RWPE2 (cell line): ENCODE results near the gene PLPP4.
A peak's percentile ranks its signal among the peaks of the same experiment; 100 is the strongest.

Source experiments
- ATAC-seq: fragments of 200-7000 bp; cut with Tn5 transposase; 3 replicates; pipeline ENCODE4 v1.9.1; 2021; ENCODE audit warnings: low read depth
- DNase-seq: peaks from one replicate; pipeline ENCODE4 v3.0.0-alpha.2; 2020; ENCODE audit warnings: low spot score
- H3K27ac ChIP-seq: fragments of 450-650 bp; 2 replicates; pipeline ENCODE4 v1.5.1; 2017; ENCODE audit warnings: mild to moderate bottlenecking; ENCODE audit not compliant: poor library complexity, severe bottlenecking
- H3K27me3 ChIP-seq: fragments of 250-450 bp; sonication (Bioruptor Pico); 2 replicates; pipeline ENCODE4 v1.5.1; 2021; ENCODE audit warnings: mild to moderate bottlenecking, moderate library complexity; ENCODE audit not compliant: insufficient read depth, poor library complexity, severe bottlenecking
- H3K36me3 ChIP-seq: fragments of 250-450 bp; sonication (Bioruptor Pico); 2 replicates; pipeline ENCODE4 v1.5.1; 2020; ENCODE audit warnings: low read depth, mild to moderate bottlenecking, moderate library complexity
- H3K4me1 ChIP-seq: fragments of 250-450 bp; sonication (Bioruptor Pico); 2 replicates; pipeline ENCODE4 v1.5.1; 2021; ENCODE audit warnings: mild to moderate bottlenecking, moderate library complexity; ENCODE audit not compliant: insufficient read depth, poor library complexity, severe bottlenecking
- H3K4me3 ChIP-seq: fragments of 250-450 bp; sonication (Bioruptor Pico); 2 replicates; pipeline ENCODE4 v1.5.1; 2021; ENCODE audit warnings: mild to moderate bottlenecking, moderate library complexity; ENCODE audit not compliant: severe bottlenecking
- H3K9me3 ChIP-seq: fragments of 250-450 bp; sonication (Bioruptor Pico); 2 replicates; pipeline ENCODE4 v1.5.1; 2021; ENCODE audit warnings: mild to moderate bottlenecking, moderate library complexity; ENCODE audit not compliant: severe bottlenecking
- TF ChIP-seq, protein P1 (sequence below): fragments of 450-650 bp; IDR thresholded peaks from one replicate; pipeline ENCODE4 v1.5.1; 2017; ENCODE audit warnings: mild to moderate bottlenecking, moderate library complexity; ENCODE audit not compliant: poor library complexity, severe bottlenecking

PLPP4 gene

GRCh38 chr10:120421250-120421649 is 35.8 kb upstream of the PLPP4 start:
- Histone ChIP-seq H3K4me1 (peaks cover 11% of the 10 kb centered on the region), H3K4me3 (no peak overlapping the region), H3K27me3 (no peaks in the 10 kb centered on the region), H3K36me3 (no peaks in the 10 kb centered on the region), H3K9me3 (no peaks in the 10 kb centered on the region), H3K27ac (no peak overlapping the region)
- TF ChIP-seq, protein P1, sequence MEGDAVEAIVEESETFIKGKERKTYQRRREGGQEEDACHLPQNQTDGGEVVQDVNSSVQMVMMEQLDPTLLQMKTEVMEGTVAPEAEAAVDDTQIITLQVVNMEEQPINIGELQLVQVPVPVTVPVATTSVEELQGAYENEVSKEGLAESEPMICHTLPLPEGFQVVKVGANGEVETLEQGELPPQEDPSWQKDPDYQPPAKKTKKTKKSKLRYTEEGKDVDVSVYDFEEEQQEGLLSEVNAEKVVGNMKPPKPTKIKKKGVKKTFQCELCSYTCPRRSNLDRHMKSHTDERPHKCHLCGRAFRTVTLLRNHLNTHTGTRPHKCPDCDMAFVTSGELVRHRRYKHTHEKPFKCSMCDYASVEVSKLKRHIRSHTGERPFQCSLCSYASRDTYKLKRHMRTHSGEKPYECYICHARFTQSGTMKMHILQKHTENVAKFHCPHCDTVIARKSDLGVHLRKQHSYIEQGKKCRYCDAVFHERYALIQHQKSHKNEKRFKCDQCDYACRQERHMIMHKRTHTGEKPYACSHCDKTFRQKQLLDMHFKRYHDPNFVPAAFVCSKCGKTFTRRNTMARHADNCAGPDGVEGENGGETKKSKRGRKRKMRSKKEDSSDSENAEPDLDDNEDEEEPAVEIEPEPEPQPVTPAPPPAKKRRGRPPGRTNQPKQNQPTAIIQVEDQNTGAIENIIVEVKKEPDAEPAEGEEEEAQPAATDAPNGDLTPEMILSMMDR, result no peak
- DNase-seq (no peak), ATAC-seq (no peak)

GRCh38 chr10:120422457-120422856 is 34.6 kb upstream of the PLPP4 start:
- Histone ChIP-seq H3K4me3 (no peak overlapping the region), H3K9me3 (no peaks in the 10 kb centered on the region), H3K27me3 (no peaks in the 10 kb centered on the region), H3K36me3 (no peaks in the 10 kb centered on the region), H3K4me1 (peaks cover 7% of the 10 kb centered on the region), H3K27ac (peak overlapping the region; percentile 61)
- TF ChIP-seq, protein P1, result no peak
- ATAC-seq, result peak; percentile 93
- peak; percentile 75 for DNase-seq

GRCh38 chr10:120423431-120424197 is 33.4 kb upstream of the PLPP4 start:
- Histone ChIP-seq H3K4me3 (no peak overlapping the region), H3K4me1 (peaks cover 7% of the 10 kb centered on the region), H3K36me3 (no peaks in the 10 kb centered on the region), H3K9me3 (no peaks in the 10 kb centered on the region), H3K27ac (peak overlapping the region; percentile 61), H3K27me3 (no peaks in the 10 kb centered on the region)
- ATAC-seq, result peak; percentile 56
- no peak for DNase-seq
- TF ChIP-seq, protein P1, result peak; percentile 92

DNA sequence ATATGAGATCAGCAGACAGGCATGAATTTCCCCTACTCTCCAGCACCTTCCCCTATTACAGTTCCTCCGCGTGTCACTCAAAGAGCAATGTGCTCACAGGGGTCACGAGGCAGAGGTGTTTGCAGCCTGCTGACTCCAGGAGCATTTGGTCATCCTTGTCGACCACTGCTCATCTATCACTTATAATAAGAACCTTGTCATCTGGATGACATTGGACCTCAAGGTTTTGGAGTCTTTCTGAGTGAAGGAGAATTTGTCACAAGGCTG is 32.9 kb upstream of the PLPP4 start:
- no peaks in the 10 kb centered on the region for H3K9me3 ChIP-seq
- no peaks in the 10 kb centered on the region for H3K27me3 ChIP-seq
- ATAC-seq, result no peak
- H3K36me3 ChIP-seq, result no peaks in the 10 kb centered on the region
- H3K4me3 ChIP-seq, result no peak overlapping the region
- H3K27ac ChIP-seq, result peak overlapping the region; percentile 61
- TF ChIP-seq, protein P1, result no peak
- DNase-seq, result no peak
- peaks cover 7% of the 10 kb centered on the region for H3K4me1 ChIP-seq

DNA sequence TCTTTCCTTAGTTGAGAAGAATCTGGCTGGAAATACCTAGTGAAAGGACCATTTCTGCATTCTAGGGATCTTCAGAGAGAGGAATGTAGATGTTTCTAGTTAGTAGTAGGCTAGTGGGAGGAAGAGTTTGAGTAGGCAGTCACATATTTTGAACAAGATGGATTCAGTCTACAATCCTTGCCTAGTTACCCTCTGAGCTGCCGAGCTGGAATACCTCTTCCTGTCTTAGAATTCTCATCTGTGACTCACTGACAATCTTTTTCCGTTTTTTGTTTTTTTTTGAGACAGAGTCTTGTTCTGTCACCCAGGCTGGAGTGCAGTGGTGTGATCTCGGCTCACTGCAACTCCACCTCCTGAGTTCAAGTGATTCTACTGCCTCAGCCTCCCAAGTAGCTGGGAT is 30.7 kb upstream of the PLPP4 start:
- no peak overlapping the region for H3K27ac ChIP-seq
- H3K4me3 ChIP-seq, result no peak overlapping the region
- H3K4me1 ChIP-seq, result peaks cover 7% of the 10 kb centered on the region
- H3K36me3 ChIP-seq, result no peaks in the 10 kb centered on the region
- TF ChIP-seq, protein P1, result no peak
- H3K9me3 ChIP-seq, result no peaks in the 10 kb centered on the region
- DNase-seq (no peak), ATAC-seq (no peak)
- no peaks in the 10 kb centered on the region for H3K27me3 ChIP-seq
